ENCODE data around the gene TEX13A. TPM values are rescaled to one million over a fixed set of nuclear protein-coding genes. Genes with fewer than 3 reads are reported as not detected.

TEX13A gene
- total and polyA plus RNA-seq, 2 of the 8 experiments (the other 6 are each of a cell fraction or from before 2014, with no cell fraction given): not detected

- no peaks in the 10 kb centered on the region for H4K20me1 ChIP-seq (replicated peaks in 1 of 2; ENCODE audit: control insufficient read depth in 1 of 2, insufficient read depth in 2 of 2, low read length in 2 of 2)
- H3K4me3 ChIP-seq (ENCODE audit: extremely low read depth in 1 of 4, insufficient read depth in 2 of 4, low read depth in 3 of 4, low read length in 4 of 4): no peak overlapping the region
- no peak overlapping the region for H3K4ac ChIP-seq (replicated peaks; ENCODE audit: insufficient read length, low read depth, low read length)
- no peak overlapping the region for H2AFZ ChIP-seq (ENCODE audit: low read length)
- H2BK5ac ChIP-seq (ENCODE audit: low read depth, low read length): no peak overlapping the region
- ChIA-PET CTCF (ENCODE audit: partially characterized antibody) (interaction anchor here (1.1 kb wide), 1 partner anchor 18 kb away, joined by 4 read pairs; no protein-coding TSS in a partner anchor), POLR2A (ENCODE audit: partially characterized antibody) (no interaction called here)
- no peaks in the 10 kb centered on the region for H3K79me2 ChIP-seq (ENCODE audit: control insufficient read depth in 1 of 2, insufficient read depth in 2 of 2, low read length in 2 of 2)
- no peak overlapping the region for H4K5ac ChIP-seq (ENCODE audit: insufficient read length, low read depth, low read length)
- no peak overlapping the region for H3K23ac ChIP-seq (ENCODE audit: insufficient read length)
- no peak overlapping the region for H3K18ac ChIP-seq (ENCODE audit: extremely low read depth, low read length)
- no peak overlapping the region for H3K9ac ChIP-seq (replicated peaks in 1 of 4; ENCODE audit: extremely low read depth in 1 of 4, low read depth in 3 of 4, low read length in 3 of 4)
- H3K9me3 ChIP-seq (ENCODE audit: insufficient read depth in 2 of 2, low read depth in 1 of 2, low read length in 1 of 2): no peaks in the 10 kb centered on the region
- FAIRE-seq (no peak), DNase-seq (ENCODE audit: low read depth in 1 of 2, low spot score in 2 of 2) (no peak)
- no peak overlapping the region for H2BK20ac ChIP-seq (ENCODE audit: low read length)
- no peak overlapping the region for H4K91ac ChIP-seq (replicated peaks; ENCODE audit: insufficient read length, low read length)
- H2AK5ac ChIP-seq (ENCODE audit: low read depth, low read length): no peak overlapping the region
- no peak overlapping the region for H4K8ac ChIP-seq (ENCODE audit: extremely low read depth, insufficient read depth, low read length)
- H3K27me3 ChIP-seq (replicated peaks in 1 of 4; ENCODE audit: control insufficient read depth in 3 of 4, extremely low read depth in 1 of 4, insufficient read depth in 3 of 4, low read length in 3 of 4): no peaks in the 10 kb centered on the region
- no peak overlapping the region for H3K56ac ChIP-seq (replicated peaks; ENCODE audit: insufficient read length, low read depth, low read length)
- H3K36me3 ChIP-seq (ENCODE audit: control insufficient read depth in 2 of 4, insufficient read depth in 4 of 4, low read length in 3 of 4): no peaks in the 10 kb centered on the region
- no peak overlapping the region for H3K14ac ChIP-seq (ENCODE audit: insufficient read length)
- no peak overlapping the region for H2BK15ac ChIP-seq (ENCODE audit: low read length)
- no peak overlapping the region for H2BK12ac ChIP-seq (ENCODE audit: low read depth, low read length)
- H3K4me1 ChIP-seq (replicated peaks in 1 of 4; ENCODE audit: control insufficient read depth in 3 of 4, insufficient read depth in 4 of 4, low read length in 3 of 4): no peaks in the 10 kb centered on the region
- no peak overlapping the region for H3K27ac ChIP-seq (ENCODE audit: low read depth, low read length)
- H2BK120ac ChIP-seq (replicated peaks; ENCODE audit: low read depth, low read length): no peak overlapping the region
- H3K4me2 ChIP-seq (ENCODE audit: insufficient read depth in 1 of 2, low read depth in 2 of 2, low read length in 2 of 2): no peak overlapping the region
- H3K23me2 ChIP-seq (ENCODE audit: low read depth, low read length): no peaks in the 10 kb centered on the region
- H3K79me1 ChIP-seq (ENCODE audit: low read depth, low read length): no peaks in the 10 kb centered on the region
- no peak for TF ChIP-seq CHD7 (IDR thresholded peaks at IDR 0.05; ENCODE audit: insufficient replicate concordance, low read length)
- no peak for TF ChIP-seq CBX8 (IDR thresholded peaks at IDR 0.05; ENCODE audit: borderline replicate concordance, low read depth, low read length)
Measured at GRCh38 chrX:105209406-105209805, 11.1 kb downstream of the TEX13A start.

All from H1 (cell line).